GM12878 (cell line): ENCODE results near the gene PPP1R13B. TPM values are rescaled to one million over a fixed set of nuclear protein-coding genes. Genes with fewer than 3 reads are reported as not detected.
A peak's percentile ranks its signal among the peaks of the same experiment; 100 is the strongest.

Source experiments
- ATAC-seq: fragments of 200-7000 bp; cut with Tn5 transposase; 3 replicates; pipeline ENCODE4 v1.9.1; 2020; ENCODE audit warnings: mild to moderate bottlenecking, moderate library complexity
- BruUV-seq: library from RNA; stranded (reverse); fragments of 400-500 nt; replicated peaks from 2 replicates; lab custom pipeline; 2021; lab: Mats Ljungman, UMichigan
- CTCF ChIA-PET: fragments of 300-600 bp; sonication (Branson Sonifier 250); formaldehyde crosslinking; extraction: SDS; loops from one replicate; lab custom pipeline; 2021; ENCODE audit warnings: inconsistent platforms; lab: Yijun Ruan, JAX
- POLR2A ChIA-PET: fragments of 350-600 bp; formaldehyde crosslinking; extraction: SDS; loops from one replicate; lab custom pipeline; 2021; ENCODE audit warnings: inconsistent platforms; lab: Charles Lee
- RAD21 ChIA-PET: fragments of 300-600 bp; sonication (Branson Sonifier 250); formaldehyde crosslinking; loops from one replicate; lab custom pipeline; 2023; ENCODE audit warnings: antibody characterized with exemption; ENCODE audit not compliant: unreplicated experiment; lab: Charles Lee
- SMC1A ChIA-PET: fragments of 300-600 bp; sonication (Branson Sonifier 250); formaldehyde crosslinking; loops from one replicate; lab custom pipeline; 2023; ENCODE audit not compliant: unreplicated experiment, uncharacterized antibody; lab: Charles Lee
- DNase-seq: peaks from one replicate; pipeline ENCODE4 v3.0.0-alpha.2; 2011; ENCODE audit warnings: low read depth, low spot score
- FAIRE-seq: peaks from 3 replicates; lab custom pipeline; 2011; peaks lifted over from hg19 to GRCh38; lab: Jason Lieb, UNC
- H2AFZ ChIP-seq: 2 replicates; pipeline ENCODE4 v1.6.0; 2011; ENCODE audit warnings: low read depth, low read length, control low read depth; ENCODE audit not compliant: control insufficient read depth
- H3K27ac ChIP-seq: 2 replicates; pipeline ENCODE4 v1.5.1; 2011; ENCODE audit warnings: control low read depth; ENCODE audit not compliant: control insufficient read depth, insufficient read depth
- H3K27me3 ChIP-seq, 2 experiments: replicated peaks in 1 of 2; 2 replicates each; pipeline versions ENCODE4 v1.6.0 to v1.6.1; 2011; ENCODE audit warnings: low read length in 1 of 2; ENCODE audit not compliant: control insufficient read depth in 2 of 2, insufficient read depth in 2 of 2
- H3K36me3 ChIP-seq, 2 experiments: 2 replicates each; pipeline ENCODE4 v1.5.1; 2011; ENCODE audit warnings: low read length in 1 of 2; ENCODE audit not compliant: control insufficient read depth in 2 of 2, insufficient read depth in 2 of 2
- H3K4me1 ChIP-seq: 2 replicates; pipeline ENCODE4 v1.6.1; 2011; ENCODE audit warnings: mild to moderate bottlenecking, low read length, moderate library complexity, mixed read lengths; ENCODE audit not compliant: control insufficient read depth, insufficient read depth
- H3K4me2 ChIP-seq: 2 replicates; pipeline ENCODE4 v1.6.0; 2011; ENCODE audit warnings: control low read depth; ENCODE audit not compliant: control insufficient read depth, insufficient read depth
- H3K4me3 ChIP-seq: fragments of 200-600 bp; sonication (generic); 2 replicates; pipeline ENCODE4 v1.5.1; 2016
- H3K79me2 ChIP-seq: 2 replicates; pipeline ENCODE4 v1.6.0; 2011; ENCODE audit warnings: low read length; ENCODE audit not compliant: control insufficient read depth, insufficient read depth
- H3K9ac ChIP-seq: 2 replicates; pipeline ENCODE4 v1.8.0; 2011; ENCODE audit warnings: low read length, control low read depth, mixed read lengths; ENCODE audit not compliant: control insufficient read depth, insufficient read depth
- H3K9me3 ChIP-seq: replicated peaks from 3 replicates; pipeline ENCODE4 v1.5.1; 2011; ENCODE audit warnings: mild to moderate bottlenecking, low read length; ENCODE audit not compliant: control insufficient read depth, insufficient read depth
- H4K20me1 ChIP-seq: 2 replicates; pipeline ENCODE4 v1.6.0; 2011; ENCODE audit not compliant: control insufficient read depth, insufficient read depth
- KAT2A ChIP-seq: conservative IDR thresholded peaks from 2 replicates; pipeline ENCODE4 v1.6.1; 2011; ENCODE audit warnings: low read depth, low read length; ENCODE audit not compliant: control insufficient read depth
- LARP7 ChIP-seq: fragments of 450-650 bp; IDR thresholded peaks from 2 replicates; pipeline ENCODE4 v1.6.1; 2017; ENCODE audit warnings: mild to moderate bottlenecking
- MEF2B ChIP-seq: fragments of 450-650 bp; IDR thresholded peaks from 2 replicates; pipeline ENCODE4 v1.6.1; 2018; ENCODE audit warnings: mild to moderate bottlenecking, moderate library complexity; ENCODE audit not compliant: partially characterized antibody, poor library complexity, severe bottlenecking
- RAD21 ChIP-seq: IDR thresholded peaks from 2 replicates; pipeline ENCODE4 v1.6.1; 2011; ENCODE audit warnings: mild to moderate bottlenecking, low read depth, low read length, moderate library complexity; ENCODE audit not compliant: insufficient read depth
- RB1 ChIP-seq: fragments of 450-650 bp; formaldehyde crosslinking; IDR thresholded peaks from 2 replicates; pipeline ENCODE4 v1.6.1; 2017; ENCODE audit warnings: mild to moderate bottlenecking, borderline replicate concordance
- SMARCA5 ChIP-seq: fragments of 450-650 bp; IDR thresholded peaks from 2 replicates; pipeline ENCODE4 v1.6.1; 2017; ENCODE audit warnings: mild to moderate bottlenecking
- TAF1 ChIP-seq: IDR thresholded peaks from 2 replicates; pipeline ENCODE4 v1.6.1; 2011; ENCODE audit warnings: mild to moderate bottlenecking, low read depth, low read length, borderline replicate concordance
- USF2 ChIP-seq: IDR thresholded peaks from 2 replicates; pipeline ENCODE4 v1.6.1; 2011; ENCODE audit warnings: low read depth, low read length, improper control_type of control experiment, borderline replicate concordance
- ZNF217 ChIP-seq: fragments of 450-650 bp; IDR thresholded peaks from 2 replicates; pipeline ENCODE4 v1.6.1; 2017; ENCODE audit warnings: antibody characterized with exemption, mild to moderate bottlenecking
- ZNF274 ChIP-seq: IDR thresholded peaks from one replicate; pipeline ENCODE4 v1.8.0; 2011; ENCODE audit not compliant: insufficient read length, insufficient read depth
- ZNF622 ChIP-seq: fragments of 450-650 bp; IDR thresholded peaks from 2 replicates; pipeline ENCODE4 v1.6.1; 2017; ENCODE audit warnings: mild to moderate bottlenecking, inconsistent platforms
- WGBS: methylation state at CpG from one replicate; pipeline ENCODE4 v1.1.6; 2016; ENCODE audit warnings: low lambda C conversion rate; ENCODE audit not compliant: insufficient replicate concordance, insufficient coverage; ENCODE audit errors: missing lambda C conversion rate; 5-methylcytosine and 5-hydroxymethylcytosine counted together
- in situ Hi-C: fragments of 300-500 bp; cut with MboI; formaldehyde crosslinking; loops from 9 replicates; pipeline ENCODE4 v1.14.3; 2018; ENCODE audit warnings: mixed read lengths
- intact Hi-C: fragments of 100-400 bp; cut with micrococcal nuclease; formaldehyde crosslinking; loops from one replicate; pipeline ENCODE4 v1.14.2; 2022; ENCODE audit not compliant: unreplicated experiment
- polyA plus RNA-seq, 11 experiments: library from polyadenylated mRNA; depleted of rRNA in 4 of 11; unstranded in 6 of 11; stranded (reverse) in 5 of 11; fragments of >200 nt; fragmentation: Nextera tagmentation in 4 of 11; fragmentation: Illumina TruSeq in 1 of 11; extraction: Ambion mirVana in 4 of 11; extraction: Trizol in 1 of 11; gene quantifications; 1 replicate in 1 of 11; 2 replicates in 10 of 11; pipeline versions ENCODE4 v1.2.1 to v1.2.3, GENCODE V29; 2011 to 2016; ENCODE audit warnings: inconsistent platforms in 2 of 11, missing spikeins in 2 of 11, low read depth in 1 of 11
- total RNA-seq, 4 experiments: library from RNA; depleted of rRNA in 3 of 4; stranded (reverse); fragments of >200 nt in 3 of 4; fragmentation: Illumina TruSeq in 1 of 4; extraction: Trizol in 1 of 4; gene quantifications; 2 replicates each; pipeline versions ENCODE4 v1.2.1 to v1.2.3, GENCODE V29; 2013 to 2021
- TF ChIP-seq, protein P1 (sequence below): IDR thresholded peaks from 2 replicates; pipeline ENCODE4 v1.6.1; 2012; ENCODE audit warnings: mild to moderate bottlenecking, low read depth, low read length
- TF ChIP-seq, protein P2 (sequence below): IDR thresholded peaks from 2 replicates; pipeline ENCODE4 v1.6.1; 2011; ENCODE audit warnings: borderline replicate concordance, low read depth, mild to moderate bottlenecking, moderate library complexity, low read length; ENCODE audit not compliant: insufficient read depth, poor library complexity, severe bottlenecking
- TF ChIP-seq, protein P3 (sequence below), 3 experiments: IDR thresholded peaks in 2 of 3; conservative IDR thresholded peaks in 1 of 3; 2 replicates each; pipeline ENCODE4 v1.5.1; 2011; ENCODE audit warnings: low read depth in 3 of 3, low read length in 3 of 3, mild to moderate bottlenecking in 3 of 3, control low read depth in 2 of 3, moderate library complexity in 2 of 3, inconsistent platforms in 1 of 3, mixed read lengths in 1 of 3; ENCODE audit not compliant: control insufficient read depth in 2 of 3, insufficient read depth in 1 of 3; ENCODE audit errors: extremely low read depth in 1 of 3

Gene PPP1R13B
- total and polyA plus RNA-seq, 10 of the 15 experiments (the other 5 are each of a cell fraction or from before 2014, with no cell fraction given) = 0.16 to 8.1 (median 3.2) TPM

GRCh38 chr14:103753774-103754173, 93.6 kb downstream of the PPP1R13B start (continued):
- TF ChIP-seq, protein P1, sequence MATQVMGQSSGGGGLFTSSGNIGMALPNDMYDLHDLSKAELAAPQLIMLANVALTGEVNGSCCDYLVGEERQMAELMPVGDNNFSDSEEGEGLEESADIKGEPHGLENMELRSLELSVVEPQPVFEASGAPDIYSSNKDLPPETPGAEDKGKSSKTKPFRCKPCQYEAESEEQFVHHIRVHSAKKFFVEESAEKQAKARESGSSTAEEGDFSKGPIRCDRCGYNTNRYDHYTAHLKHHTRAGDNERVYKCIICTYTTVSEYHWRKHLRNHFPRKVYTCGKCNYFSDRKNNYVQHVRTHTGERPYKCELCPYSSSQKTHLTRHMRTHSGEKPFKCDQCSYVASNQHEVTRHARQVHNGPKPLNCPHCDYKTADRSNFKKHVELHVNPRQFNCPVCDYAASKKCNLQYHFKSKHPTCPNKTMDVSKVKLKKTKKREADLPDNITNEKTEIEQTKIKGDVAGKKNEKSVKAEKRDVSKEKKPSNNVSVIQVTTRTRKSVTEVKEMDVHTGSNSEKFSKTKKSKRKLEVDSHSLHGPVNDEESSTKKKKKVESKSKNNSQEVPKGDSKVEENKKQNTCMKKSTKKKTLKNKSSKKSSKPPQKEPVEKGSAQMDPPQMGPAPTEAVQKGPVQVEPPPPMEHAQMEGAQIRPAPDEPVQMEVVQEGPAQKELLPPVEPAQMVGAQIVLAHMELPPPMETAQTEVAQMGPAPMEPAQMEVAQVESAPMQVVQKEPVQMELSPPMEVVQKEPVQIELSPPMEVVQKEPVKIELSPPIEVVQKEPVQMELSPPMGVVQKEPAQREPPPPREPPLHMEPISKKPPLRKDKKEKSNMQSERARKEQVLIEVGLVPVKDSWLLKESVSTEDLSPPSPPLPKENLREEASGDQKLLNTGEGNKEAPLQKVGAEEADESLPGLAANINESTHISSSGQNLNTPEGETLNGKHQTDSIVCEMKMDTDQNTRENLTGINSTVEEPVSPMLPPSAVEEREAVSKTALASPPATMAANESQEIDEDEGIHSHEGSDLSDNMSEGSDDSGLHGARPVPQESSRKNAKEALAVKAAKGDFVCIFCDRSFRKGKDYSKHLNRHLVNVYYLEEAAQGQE = no peak
- TF ChIP-seq TAF1 (no peak), RB1 (no peak), ZNF217 (no peak), MEF2B (no peak), SMARCA5 (no peak), ZNF274 (no peak), LARP7 (no peak)
- TF ChIP-seq, protein P2, sequence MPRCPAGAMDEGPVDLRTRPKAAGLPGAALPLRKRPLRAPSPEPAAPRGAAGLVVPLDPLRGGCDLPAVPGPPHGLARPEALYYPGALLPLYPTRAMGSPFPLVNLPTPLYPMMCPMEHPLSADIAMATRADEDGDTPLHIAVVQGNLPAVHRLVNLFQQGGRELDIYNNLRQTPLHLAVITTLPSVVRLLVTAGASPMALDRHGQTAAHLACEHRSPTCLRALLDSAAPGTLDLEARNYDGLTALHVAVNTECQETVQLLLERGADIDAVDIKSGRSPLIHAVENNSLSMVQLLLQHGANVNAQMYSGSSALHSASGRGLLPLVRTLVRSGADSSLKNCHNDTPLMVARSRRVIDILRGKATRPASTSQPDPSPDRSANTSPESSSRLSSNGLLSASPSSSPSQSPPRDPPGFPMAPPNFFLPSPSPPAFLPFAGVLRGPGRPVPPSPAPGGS = no peak

DNA sequence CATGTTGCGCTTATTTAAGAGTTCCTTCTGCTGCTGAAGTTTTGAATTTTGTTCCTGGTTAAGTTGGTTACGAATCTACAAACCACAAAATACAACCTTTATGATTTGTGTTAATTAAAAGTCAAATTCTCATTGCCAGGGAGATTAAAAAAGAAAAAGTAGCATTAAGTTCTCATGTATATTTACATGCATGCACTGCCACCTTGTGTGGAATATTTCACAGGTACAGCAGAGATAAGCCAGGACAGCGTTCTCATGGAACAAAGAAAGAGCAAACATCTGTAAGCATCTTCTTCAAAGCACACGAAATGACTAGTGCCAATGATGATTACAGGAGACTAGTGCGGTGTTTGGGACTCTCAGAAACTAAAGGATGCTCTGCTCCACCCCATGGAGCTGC, 97.5 kb downstream of the PPP1R13B start:
- no peak overlapping the region for H3K4me2 ChIP-seq
- in situ Hi-C loops = no loop called here
- H3K36me3 ChIP-seq = peaks cover 0 to 2% of the 10 kb centered on the region in 2 experiments; a peak in 1 of 4 replicates
- BruUV-seq = no TSS peak
- H3K9me3 ChIP-seq = no peaks in the 10 kb centered on the region
- H2AFZ ChIP-seq = no peak overlapping the region
- CTCF ChIA-PET = interaction anchor here (0.7 kb wide), 1 partner anchor 206 kb away, joined by 3 read pairs; no protein-coding TSS in a partner anchor
- no peaks in the 10 kb centered on the region for H3K79me2 ChIP-seq
- RAD21 ChIA-PET = no interaction called here
- 90% methylated on average over 5 of the region's 5 CpGs for WGBS
- no peaks in the 10 kb centered on the region for H3K27me3 ChIP-seq
- no peak overlapping the region for H3K27ac ChIP-seq
- SMC1A ChIA-PET = no interaction called here
- no peak for DNase-seq
- intact Hi-C loops = no loop called here
- H3K9ac ChIP-seq = no peak overlapping the region
- no peak overlapping the region for H3K4me3 ChIP-seq
- H3K4me1 ChIP-seq = no peaks in the 10 kb centered on the region
- ATAC-seq = no peak
- no peak for FAIRE-seq
- H4K20me1 ChIP-seq = no peaks in the 10 kb centered on the region
- POLR2A ChIA-PET = no interaction called here
- TF ChIP-seq ZNF622 (no peak), KAT2A (no peak), USF2 (no peak), RAD21 (peak; percentile 26; the same call in 1 of the 2 replicates)
- TF ChIP-seq, protein P3, sequence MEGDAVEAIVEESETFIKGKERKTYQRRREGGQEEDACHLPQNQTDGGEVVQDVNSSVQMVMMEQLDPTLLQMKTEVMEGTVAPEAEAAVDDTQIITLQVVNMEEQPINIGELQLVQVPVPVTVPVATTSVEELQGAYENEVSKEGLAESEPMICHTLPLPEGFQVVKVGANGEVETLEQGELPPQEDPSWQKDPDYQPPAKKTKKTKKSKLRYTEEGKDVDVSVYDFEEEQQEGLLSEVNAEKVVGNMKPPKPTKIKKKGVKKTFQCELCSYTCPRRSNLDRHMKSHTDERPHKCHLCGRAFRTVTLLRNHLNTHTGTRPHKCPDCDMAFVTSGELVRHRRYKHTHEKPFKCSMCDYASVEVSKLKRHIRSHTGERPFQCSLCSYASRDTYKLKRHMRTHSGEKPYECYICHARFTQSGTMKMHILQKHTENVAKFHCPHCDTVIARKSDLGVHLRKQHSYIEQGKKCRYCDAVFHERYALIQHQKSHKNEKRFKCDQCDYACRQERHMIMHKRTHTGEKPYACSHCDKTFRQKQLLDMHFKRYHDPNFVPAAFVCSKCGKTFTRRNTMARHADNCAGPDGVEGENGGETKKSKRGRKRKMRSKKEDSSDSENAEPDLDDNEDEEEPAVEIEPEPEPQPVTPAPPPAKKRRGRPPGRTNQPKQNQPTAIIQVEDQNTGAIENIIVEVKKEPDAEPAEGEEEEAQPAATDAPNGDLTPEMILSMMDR (IDR thresholded peaks at IDR 0.05 in 2 of 3, conservative IDR thresholded peaks at IDR 0.05 in 1 of 3; ENCODE audit: control insufficient read depth in 2 of 3, extremely low read depth in 1 of 3, insufficient read depth in 1 of 3, low read depth in 3 of 3, low read length in 3 of 3) = peak in 1 of 3 experiments; percentile 21; a peak in 1 of 6 replicates
